GM06990 (cell line): ENCODE results near the gene GRK6.

Experiments used
- DNase-seq: peaks from one replicate; pipeline ENCODE4 v3.0.0-alpha.2; 2011; ENCODE audit not compliant: insufficient read length; ENCODE audit errors: extremely low read depth
- H3K27me3 ChIP-seq: replicated peaks from 2 replicates; pipeline ENCODE4 v1.6.0; 2011; ENCODE audit warnings: low read length; ENCODE audit not compliant: control insufficient read depth, insufficient read depth
- H3K36me3 ChIP-seq: 2 replicates; pipeline ENCODE4 v1.5.1; 2011; ENCODE audit warnings: low read length; ENCODE audit not compliant: control insufficient read depth, insufficient read depth
- H3K4me3 ChIP-seq: replicated peaks from 2 replicates; pipeline ENCODE4 v1.5.1; 2011; ENCODE audit warnings: low read depth, mild to moderate bottlenecking, control low read depth, low read length
- TF ChIP-seq, protein P1 (sequence below): IDR thresholded peaks from 2 replicates; pipeline ENCODE4 v1.5.1; 2011; ENCODE audit warnings: low read length, control low read depth, mild to moderate bottlenecking, inconsistent platforms; ENCODE audit not compliant: insufficient read depth, poor library complexity, severe bottlenecking

The GRK6 gene

DNA sequence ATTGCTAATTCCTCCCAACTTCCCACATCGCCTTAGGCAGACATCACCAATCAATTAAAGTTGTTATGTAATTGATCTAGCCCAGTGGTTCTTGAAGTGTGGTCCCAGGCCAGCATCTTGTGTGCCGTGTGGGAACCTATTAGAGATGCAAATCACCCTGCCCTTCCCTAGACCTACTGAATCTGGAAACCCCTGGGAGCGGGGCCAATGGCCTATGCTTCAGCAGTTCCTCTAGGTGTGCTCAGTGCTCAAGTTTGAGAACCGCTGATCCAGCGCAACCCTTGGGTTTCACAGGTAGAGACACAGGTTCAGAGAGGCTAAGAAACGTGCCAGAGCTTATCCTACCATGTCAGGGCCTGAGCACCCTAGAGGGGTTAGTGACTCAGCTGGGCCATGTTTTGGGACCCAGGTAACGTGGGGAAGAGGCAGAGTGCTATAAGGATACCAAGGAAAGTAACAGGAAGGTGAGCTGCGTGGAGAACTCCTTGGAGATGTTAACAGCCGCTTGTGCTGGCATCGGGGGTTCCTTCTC, 37.9 kb upstream of the GRK6 start:
- TF ChIP-seq, protein P1, sequence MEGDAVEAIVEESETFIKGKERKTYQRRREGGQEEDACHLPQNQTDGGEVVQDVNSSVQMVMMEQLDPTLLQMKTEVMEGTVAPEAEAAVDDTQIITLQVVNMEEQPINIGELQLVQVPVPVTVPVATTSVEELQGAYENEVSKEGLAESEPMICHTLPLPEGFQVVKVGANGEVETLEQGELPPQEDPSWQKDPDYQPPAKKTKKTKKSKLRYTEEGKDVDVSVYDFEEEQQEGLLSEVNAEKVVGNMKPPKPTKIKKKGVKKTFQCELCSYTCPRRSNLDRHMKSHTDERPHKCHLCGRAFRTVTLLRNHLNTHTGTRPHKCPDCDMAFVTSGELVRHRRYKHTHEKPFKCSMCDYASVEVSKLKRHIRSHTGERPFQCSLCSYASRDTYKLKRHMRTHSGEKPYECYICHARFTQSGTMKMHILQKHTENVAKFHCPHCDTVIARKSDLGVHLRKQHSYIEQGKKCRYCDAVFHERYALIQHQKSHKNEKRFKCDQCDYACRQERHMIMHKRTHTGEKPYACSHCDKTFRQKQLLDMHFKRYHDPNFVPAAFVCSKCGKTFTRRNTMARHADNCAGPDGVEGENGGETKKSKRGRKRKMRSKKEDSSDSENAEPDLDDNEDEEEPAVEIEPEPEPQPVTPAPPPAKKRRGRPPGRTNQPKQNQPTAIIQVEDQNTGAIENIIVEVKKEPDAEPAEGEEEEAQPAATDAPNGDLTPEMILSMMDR = no peak
- no peaks in the 10 kb centered on the region for H3K36me3 ChIP-seq
- DNase-seq = no peak
- no peaks in the 10 kb centered on the region; the same call in 1 of the 2 replicates for H3K27me3 ChIP-seq
- H3K4me3 ChIP-seq = no peak overlapping the region

DNA sequence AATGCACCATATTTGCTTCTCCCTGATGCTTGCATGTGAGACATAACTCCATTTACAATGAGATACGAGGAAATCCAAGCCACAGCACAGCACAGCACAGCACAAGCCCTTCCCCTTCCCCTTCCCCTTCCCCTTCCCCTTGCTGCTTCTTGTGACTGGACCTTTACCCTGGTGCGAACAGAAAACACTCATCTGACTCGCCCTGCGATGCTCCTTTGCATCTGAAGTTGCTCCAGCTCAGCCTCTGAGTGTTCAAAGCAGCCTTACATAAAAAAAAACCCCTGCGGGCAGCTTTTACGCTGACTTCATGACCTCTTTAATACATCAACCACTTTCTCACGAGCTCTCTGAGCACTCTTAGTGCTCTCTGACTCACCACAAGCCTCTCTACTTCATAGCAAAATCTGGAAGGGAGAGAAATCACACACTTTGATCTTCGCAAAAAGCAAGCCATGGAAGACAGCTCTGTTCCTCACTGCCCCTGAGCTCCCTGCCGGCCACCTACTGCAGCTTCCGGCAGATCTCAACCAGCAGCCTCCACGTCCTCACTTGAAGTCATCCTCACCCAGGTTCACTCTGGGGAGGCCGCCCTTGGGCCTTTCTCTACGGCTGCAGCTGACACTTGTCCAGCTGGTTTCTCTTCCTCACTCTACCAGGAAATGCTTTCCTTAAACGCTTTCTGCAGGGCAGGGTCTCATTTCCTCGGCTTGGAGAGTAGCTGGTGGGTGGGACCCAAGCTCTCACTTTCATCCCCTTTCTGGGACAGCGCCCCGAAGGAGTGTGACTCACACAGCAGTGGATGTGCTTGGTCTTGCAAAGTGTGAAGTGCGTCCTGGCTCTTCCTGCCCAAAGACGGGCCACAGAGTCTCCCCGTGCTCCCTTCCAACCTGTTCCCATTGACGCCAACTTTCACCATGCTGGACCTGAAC, 37.0 kb upstream of the GRK6 start:
- DNase-seq = peak; percentile 66
- no peaks in the 10 kb centered on the region; the same call in 1 of the 2 replicates for H3K27me3 ChIP-seq
- no peaks in the 10 kb centered on the region for H3K36me3 ChIP-seq
- H3K4me3 ChIP-seq = 0 out of 2 replicates have a peak overlapping the region, but pooled peaks have one; percentile 11
- TF ChIP-seq, protein P1 = no peak

DNA sequence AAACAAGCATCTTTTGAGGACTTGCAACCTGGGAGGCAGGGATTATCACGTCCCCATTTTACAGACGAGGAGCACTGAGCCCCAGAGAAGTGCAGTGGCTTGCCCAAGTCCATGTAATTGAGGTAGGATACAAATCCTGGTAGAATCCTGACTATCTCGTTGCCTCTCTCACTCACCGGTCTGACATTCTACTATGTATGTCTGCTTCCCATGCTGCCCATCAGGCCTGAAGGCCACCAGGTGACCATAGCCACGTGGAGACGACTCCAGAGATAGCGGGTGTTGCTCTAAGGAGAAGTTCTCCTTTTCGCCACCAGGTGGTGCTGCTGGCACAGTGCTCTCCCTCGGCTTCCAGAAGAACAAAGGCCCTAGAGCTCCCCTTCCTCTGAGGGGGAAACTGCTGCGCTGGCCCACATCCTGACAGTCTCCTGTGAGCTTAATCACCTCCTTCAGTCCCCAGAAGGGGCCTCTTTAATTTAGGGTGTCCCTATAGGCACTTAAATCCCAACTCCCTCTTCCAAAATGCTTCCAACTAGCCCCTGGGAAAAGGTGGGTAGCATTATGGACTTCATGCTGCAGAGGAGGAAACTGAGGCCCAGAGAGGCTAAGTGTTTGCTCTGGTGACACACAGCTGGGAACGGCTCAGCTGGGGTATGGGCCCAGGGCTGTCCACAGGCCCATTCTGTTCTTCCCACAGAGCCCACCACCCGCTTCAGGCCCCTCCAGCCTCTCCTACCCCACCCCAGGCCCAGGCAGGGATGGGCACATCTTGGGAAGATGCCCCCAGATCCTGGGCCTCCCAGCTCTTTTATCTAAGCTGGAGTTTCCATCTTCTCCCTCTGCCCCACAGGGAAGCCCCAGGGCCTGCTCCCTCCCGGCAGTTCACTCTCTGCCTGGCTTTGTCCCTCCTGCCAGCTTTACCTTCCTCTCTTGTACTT, 35.8 kb upstream of the GRK6 start:
- no peaks in the 10 kb centered on the region for H3K36me3 ChIP-seq
- DNase-seq = peak; percentile 59
- TF ChIP-seq, protein P1 = peak; percentile 89
- no peak overlapping the region for H3K4me3 ChIP-seq
- H3K27me3 ChIP-seq = no peaks in the 10 kb centered on the region

DNA sequence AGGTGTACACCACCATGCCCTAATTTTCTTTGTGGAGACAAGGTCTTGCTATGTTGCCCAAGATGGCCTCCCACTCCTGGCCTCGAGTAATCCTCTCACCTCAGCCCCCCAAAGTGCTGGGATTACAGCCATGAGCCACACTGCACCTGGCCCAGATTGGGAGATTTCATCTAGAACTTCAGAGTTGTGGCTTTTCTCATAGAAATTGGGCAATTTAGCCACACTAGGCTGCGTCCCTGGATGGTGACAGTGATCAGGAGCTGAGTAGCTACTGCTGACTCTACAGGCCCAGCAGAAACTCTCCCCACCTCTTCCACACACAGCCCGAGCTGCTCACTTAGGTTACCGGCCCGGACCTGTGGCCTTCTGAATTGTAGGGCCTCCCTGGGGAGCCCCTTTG, 33.7 kb upstream of the GRK6 start:
- TF ChIP-seq, protein P1 = no peak
- Histone ChIP-seq H3K27me3 (no peaks in the 10 kb centered on the region), H3K4me3 (no peak overlapping the region), H3K36me3 (no peaks in the 10 kb centered on the region)
- no peak for DNase-seq

DNA sequence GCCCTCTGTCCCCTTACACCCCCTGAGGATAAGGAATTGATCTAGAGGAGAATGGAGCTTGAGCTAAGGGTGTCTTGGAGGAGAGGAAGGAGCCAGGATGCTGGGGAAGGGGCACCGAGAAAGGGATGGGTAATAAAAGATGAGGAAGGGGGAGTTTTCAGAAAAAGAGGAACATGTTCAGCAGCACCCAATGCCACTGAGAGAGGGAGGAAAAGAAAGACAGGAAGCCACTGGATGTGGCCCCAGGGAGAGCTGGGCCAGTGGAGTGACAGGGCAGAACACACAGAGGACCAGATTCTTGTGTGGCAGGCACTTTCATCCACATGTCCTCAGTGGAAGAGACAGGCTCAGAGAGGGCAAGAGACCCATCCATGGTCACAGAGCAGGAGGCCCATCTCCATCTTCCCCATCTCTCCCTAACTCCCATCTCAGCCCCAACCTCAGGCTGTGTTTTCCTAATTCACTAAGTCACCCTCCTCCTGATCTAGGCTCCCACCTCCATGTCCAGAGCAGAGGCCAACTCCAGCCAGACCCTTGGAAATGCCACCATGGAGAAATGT, 33.2 kb upstream of the GRK6 start:
- no peak for DNase-seq
- Histone ChIP-seq H3K27me3 (no peaks in the 10 kb centered on the region), H3K4me3 (no peak overlapping the region), H3K36me3 (no peaks in the 10 kb centered on the region)
- TF ChIP-seq, protein P1 = no peak
